DMS53 treated with DMSO at 0.1 percent for 48 hours (cell line): ENCODE measurements around the gene GNPDA2.
A peak's percentile ranks its signal among the peaks of the same experiment; 100 is the strongest.
"Not testable (repeated sequence)": the region's sequence is repeated elsewhere in the genome, so short reads cannot be mapped to it uniquely, and the experiment has no call there.

Experiments
- DNase-seq: peaks from one replicate; lab custom pipeline; 2025; ENCODE audit not compliant: unreplicated experiment; lab: John Stamatoyannopoulos, UW

Gene GNPDA2

DNA sequence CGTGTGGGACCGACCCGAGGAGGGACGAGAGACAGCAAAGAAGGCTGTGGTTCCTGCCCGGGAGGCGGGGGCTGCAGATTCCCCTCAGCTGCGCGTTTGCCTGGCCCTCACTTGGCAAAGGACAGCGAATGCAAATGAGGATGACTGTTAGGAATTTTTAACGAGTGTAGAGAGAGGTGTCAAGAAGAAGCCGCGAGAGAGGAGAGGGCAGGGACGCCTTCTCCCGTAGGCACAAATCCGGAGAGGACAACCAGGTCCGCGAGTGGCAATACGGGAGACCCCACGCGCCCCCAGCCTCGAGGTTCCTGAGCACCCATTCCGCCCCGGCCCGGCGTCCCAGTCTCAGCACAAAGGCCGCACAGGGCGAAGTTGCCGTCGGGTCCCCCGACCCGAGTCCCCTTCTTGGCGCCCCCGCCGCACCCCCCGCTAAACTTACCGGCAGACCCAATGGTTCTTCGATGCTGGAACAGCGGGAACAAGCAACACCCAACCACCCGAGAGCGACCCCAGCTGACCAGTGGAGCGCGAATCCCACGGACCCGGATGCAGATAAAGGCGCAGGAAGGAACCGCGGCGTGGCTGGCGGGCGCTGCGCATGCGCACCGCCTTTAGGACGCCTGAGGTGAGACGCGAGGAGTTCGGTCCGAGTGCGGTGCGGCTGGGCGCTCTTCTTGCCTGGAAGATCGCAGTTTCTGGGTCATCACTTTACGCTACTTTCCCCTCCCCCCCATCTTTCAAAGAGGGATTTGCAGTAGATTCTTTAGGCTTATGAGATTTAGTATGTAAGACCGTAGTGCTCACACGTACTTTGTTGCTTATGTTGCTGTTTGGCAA, at the start of gene GNPDA2:
Gene GNPDA2 (minus strand): TSS at position 519 of the 834 bp plus-strand sequence. CDS start 4,349 bp downstream, outside the sequence.
- peak; percentile 88 for DNase-seq

DNA sequence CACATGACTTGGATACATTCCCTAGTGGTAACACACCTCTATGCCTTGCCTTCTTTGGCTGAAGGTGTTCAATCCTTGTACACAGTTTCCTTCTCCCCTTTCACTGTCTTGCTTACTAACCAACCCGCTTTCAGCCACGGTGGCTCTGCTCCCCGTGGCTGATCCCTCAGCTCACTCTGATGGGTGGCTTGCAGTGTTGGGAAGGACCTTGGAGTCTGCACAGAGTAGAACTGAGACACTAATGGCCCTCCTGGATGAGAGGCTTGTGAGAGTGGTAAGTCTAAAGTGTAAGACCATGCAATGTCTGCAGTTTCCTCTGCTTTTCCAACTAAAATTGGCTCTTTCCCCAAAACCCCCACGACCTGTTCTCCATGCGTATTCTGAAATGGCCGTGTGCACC, 46.0 kb upstream of the GNPDA2 start:
- DNase-seq: no peak

- DNase-seq: no peak
These were observed 45.4 kb upstream of the GNPDA2 start for GRCh38 chr4:44771789-44772188.

- no peak for DNase-seq
These were observed 40.1 kb upstream of the GNPDA2 start for GRCh38 chr4:44766453-44766852.

- DNase-seq: no peak
These were observed 38.8 kb upstream of the GNPDA2 start for GRCh38 chr4:44765116-44765515.

DNA sequence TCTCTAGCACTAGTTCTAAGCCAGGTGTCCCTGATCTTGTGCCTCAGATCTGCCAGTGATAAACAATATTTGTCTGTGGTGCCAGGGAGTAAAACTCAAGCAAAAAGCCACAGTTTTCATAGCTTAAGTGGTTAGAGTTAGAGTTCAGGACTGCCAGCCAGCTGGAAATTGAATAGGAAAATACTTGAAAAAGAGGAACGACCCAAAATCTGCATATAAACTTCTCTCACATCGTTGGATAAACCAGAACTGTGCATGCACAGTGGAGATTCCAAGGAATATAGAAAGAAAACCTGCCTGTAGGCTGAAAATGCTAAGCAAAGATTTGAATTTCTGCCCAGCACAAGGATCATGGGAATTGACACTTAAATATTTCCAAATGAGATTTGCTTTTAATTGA, 35.0 kb upstream of the GNPDA2 start:
- no peak for DNase-seq

GRCh38 chr4:44760142-44760898, 34.0 kb upstream of the GNPDA2 start:
- DNase-seq: peak; percentile 58

DNA sequence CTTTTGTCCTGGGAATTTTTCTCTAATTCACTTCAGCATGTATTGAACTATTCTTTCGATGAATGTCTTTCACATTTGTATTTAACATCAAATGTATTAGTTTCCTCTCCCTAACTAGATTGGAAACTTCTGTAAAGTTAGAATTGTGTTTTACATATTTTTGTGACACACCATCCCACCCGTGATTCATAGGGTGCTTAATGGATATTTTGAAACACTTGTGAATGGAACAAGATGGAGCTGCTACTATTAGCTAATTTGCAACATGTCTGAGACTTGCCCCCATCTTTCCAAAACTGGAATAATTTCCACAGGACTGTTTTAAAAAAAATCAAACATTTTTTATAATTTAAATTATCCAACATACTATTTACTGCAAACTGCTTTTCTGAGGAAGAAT, 30.2 kb upstream of the GNPDA2 start:
- DNase-seq: no peak

GRCh38 chr4:44740201-44740600, 13.8 kb upstream of the GNPDA2 start:
- no peak for DNase-seq

GRCh38 chr4:44738615-44739014, 12.3 kb upstream of the GNPDA2 start:
- peak; percentile 44 for DNase-seq

DNA sequence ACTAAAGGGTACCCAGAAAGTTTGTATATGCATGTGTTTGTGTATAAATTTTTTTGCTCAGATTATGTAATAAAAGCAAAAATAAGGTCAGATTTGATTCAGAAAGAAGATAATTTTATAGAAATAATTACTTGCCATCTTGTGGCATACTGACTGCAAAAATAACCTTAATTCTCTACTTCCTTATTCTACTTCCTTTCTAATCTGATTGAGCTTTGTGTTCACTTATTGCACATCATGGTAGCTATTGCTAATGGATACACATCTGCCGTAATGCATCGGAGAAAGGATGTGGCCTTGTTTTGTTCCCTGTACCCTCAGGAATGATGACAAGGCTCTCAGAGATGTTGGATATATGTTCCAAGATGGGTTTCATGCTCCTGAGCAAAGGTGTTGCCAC, 10.5 kb upstream of the GNPDA2 start:
- DNase-seq: no peak

DNA sequence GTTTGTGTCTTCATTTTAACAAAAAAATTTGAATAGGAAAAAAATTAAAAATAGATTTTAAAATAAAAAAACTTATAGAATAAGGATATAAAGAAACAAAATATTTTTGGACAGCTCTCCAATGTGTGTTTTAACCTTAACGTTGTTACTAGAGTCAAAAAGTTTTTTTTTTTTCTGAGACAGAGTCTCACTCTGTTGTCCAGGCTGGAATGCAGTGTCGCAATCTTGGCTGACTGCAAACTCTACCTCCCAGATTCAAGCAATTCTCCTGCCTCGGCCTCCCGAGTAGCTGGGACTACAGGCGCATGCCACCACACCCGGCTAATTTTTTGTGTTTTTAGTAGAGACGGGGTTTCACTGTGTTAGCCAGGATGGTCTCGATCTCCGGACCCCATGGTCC, 2.3 kb upstream of the GNPDA2 start:
- not testable (repeated sequence) for DNase-seq

GRCh38 chr4:44727471-44727870, 1.1 kb upstream of the GNPDA2 start:
- no peak for DNase-seq

GRCh38 chr4:44725726-44726037, 674 bp downstream of the GNPDA2 start:
- DNase-seq: no peak

DNA sequence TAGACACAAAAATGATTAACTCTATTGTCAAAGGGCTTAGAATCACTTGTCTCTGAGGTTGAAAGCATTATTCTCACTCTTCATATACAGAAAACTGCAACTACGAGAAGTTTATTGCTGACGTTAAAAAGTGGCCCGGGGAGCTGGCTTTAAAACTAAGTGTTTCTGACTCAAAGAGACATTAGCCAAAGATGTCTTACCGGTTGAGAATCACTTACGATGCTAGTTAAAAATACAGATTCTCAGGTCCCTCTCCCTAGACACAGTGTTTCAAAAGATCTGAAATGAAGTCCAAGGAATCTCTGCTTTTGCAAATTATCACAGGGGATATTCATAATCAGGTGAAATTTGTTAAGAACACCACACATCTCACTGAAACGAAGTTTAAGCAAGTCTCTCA, 1.2 kb downstream of the GNPDA2 start:
- DNase-seq: no peak

GRCh38 chr4:44722001-44722400, 4.4 kb downstream of the GNPDA2 start:
- no peak for DNase-seq

- no peak for DNase-seq
These were observed 6.0 kb downstream of the GNPDA2 start for GRCh38 chr4:44720371-44720770.

- DNase-seq: no peak
These were observed 9.8 kb downstream of the GNPDA2 start for GRCh38 chr4:44716597-44716996.

- DNase-seq: no peak
These were observed 13.2 kb downstream of the GNPDA2 start for GRCh38 chr4:44713125-44713524.

GRCh38 chr4:44704673-44705072, 21.7 kb downstream of the GNPDA2 start:
- no peak for DNase-seq

DNA sequence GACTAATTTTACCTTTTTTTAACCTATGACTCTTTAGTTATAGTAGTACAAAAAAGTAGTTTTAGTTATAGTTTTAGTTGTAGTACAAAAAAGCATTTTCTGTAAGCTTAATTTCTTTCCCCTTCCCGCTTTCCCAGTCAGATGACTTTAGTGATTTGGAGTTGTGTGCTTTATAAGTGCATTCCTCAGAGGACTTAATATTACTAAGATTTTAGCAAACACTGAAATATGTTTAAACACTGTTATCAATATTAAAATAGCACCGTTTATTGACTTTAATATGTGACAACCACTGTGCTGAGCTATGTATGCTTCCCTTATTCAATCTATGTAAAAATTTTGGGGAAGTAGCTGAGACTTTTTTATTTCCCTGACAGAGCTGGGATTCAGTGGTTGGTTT, 25.3 kb downstream of the GNPDA2 start:
- DNase-seq: no peak

GRCh38 chr4:44700427-44700826, 25.9 kb downstream of the GNPDA2 start:
- no peak for DNase-seq
